ENCODE results near the gene RPS6KA5.

DNA sequence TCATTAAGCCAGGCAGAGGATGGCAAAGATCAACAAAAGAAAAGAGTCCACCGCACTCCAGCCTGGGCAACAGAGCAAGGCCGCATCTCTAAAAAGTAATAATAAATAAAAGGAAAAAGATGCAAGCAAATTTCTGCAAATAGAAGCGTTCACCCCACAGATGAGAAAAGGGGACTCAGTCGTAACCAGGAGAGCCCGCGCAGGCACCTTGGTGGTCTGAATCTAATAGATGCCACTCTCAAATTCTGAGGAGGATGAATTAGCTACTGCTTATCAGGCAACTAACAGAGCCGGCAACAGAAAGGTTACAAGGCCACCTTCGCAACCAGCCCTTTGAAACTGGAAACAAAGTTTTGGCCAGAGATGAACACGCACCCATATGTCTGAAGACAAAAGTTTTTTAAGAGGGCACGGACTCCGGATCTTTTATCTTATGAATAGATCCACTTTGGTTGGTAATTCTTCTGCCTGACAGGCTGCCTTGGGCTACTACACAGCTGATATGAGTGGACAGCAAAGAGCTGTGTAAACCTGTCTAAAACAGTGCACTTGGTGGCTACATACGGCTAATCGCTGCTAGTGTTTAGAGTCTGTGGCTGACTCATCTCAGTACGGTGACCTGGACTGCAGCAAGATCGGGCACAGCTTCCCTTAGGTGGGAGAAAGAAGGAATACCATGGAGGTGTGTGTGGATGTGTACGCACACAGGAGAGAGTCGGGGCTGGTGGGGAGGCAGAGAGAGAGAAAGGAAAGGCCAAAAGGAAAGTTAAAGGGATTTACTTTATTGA is 211.3 kb downstream of the RPS6KA5 start:
- TF ChIP-seq CTCF (IDR thresholded peaks at IDR 0.05 in 2 of 3, conservative IDR thresholded peaks at IDR 0.05 in 1 of 3; ENCODE audit: insufficient read depth in 2 of 3, low read depth in 1 of 3, low read length in 3 of 3) = no peak
- no peak for TF ChIP-seq HCFC1 (IDR thresholded peaks at IDR 0.05; ENCODE audit: low read depth, low read length)
- no peak for TF ChIP-seq SAFB2 (IDR thresholded peaks at IDR 0.05; ENCODE audit: borderline replicate concordance, low read depth, low read length, severe bottlenecking)
- no peak for TF ChIP-seq GMEB1 (CRISPR knock-in tag; IDR thresholded peaks at IDR 0.05)
- no peak for TF ChIP-seq POLR2AphosphoS5 (IDR thresholded peaks at IDR 0.05; ENCODE audit: control insufficient read depth, insufficient read depth, low read depth, low read length)
- peak; percentile 53; the same call in 1 of the 2 replicates for TF ChIP-seq ATF3 (IDR thresholded peaks at IDR 0.05)
- TF ChIP-seq ATF3 (CRISPR knock-in tag; conservative IDR thresholded peaks at IDR 0.05) = no peak
- no peak for TF ChIP-seq ZNF274 (IDR thresholded peaks at IDR 0.05; ENCODE audit: borderline replicate concordance, low read depth, low read length)
- TF ChIP-seq, protein P1, sequence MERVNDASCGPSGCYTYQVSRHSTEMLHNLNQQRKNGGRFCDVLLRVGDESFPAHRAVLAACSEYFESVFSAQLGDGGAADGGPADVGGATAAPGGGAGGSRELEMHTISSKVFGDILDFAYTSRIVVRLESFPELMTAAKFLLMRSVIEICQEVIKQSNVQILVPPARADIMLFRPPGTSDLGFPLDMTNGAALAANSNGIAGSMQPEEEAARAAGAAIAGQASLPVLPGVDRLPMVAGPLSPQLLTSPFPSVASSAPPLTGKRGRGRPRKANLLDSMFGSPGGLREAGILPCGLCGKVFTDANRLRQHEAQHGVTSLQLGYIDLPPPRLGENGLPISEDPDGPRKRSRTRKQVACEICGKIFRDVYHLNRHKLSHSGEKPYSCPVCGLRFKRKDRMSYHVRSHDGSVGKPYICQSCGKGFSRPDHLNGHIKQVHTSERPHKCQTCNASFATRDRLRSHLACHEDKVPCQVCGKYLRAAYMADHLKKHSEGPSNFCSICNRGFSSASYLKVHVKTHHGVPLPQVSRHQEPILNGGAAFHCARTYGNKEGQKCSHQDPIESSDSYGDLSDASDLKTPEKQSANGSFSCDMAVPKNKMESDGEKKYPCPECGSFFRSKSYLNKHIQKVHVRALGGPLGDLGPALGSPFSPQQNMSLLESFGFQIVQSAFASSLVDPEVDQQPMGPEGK (CRISPR knock-in tag; IDR thresholded peaks at IDR 0.05; ENCODE audit: borderline replicate concordance) = no peak
- no peak for TF ChIP-seq E4F1 (CRISPR knock-in tag; IDR thresholded peaks at IDR 0.05; ENCODE audit: borderline replicate concordance)
